WTC11 (cell line): ENCODE measurements around the gene DAW1. TPM values are rescaled to one million over a fixed set of nuclear protein-coding genes. Genes with fewer than 3 reads are reported as not detected.

Source experiments
- ATAC-seq: fragments of 200-7000 bp; cut with Tn5 transposase; 2 replicates; pipeline ENCODE4 v1.10.0; 2021; ENCODE audit warnings: mild to moderate bottlenecking, moderate library complexity
- CTCF ChIA-PET: fragments of 300-600 bp; sonication (Branson Sonifier 250); formaldehyde crosslinking; loops from one replicate; lab custom pipeline; 2021; ENCODE audit warnings: antibody characterized with exemption; lab: Charles Lee
- POLR2A ChIA-PET: fragments of 350-600 bp; sonication (Branson Sonifier 250); formaldehyde crosslinking; loops from one replicate; lab custom pipeline; 2021; ENCODE audit warnings: antibody characterized with exemption; lab: Charles Lee
- DNase-seq: peaks from one replicate; pipeline ENCODE4 v3.0.0; 2021; ENCODE audit warnings: low spot score
- H3K27ac Mint-ChIP-seq: 2 replicates; pipeline ENCODE4 v1.8.0; 2021; ENCODE audit warnings: mixed read lengths
- H3K27me3 Mint-ChIP-seq: 2 replicates; pipeline ENCODE4 v1.8.0; 2021; ENCODE audit warnings: low read depth, mild to moderate bottlenecking, moderate library complexity, mixed read lengths
- H3K36me3 Mint-ChIP-seq: 2 replicates; pipeline ENCODE4 v1.8.0; 2021; ENCODE audit warnings: mixed read lengths
- H3K4me1 Mint-ChIP-seq: 2 replicates; pipeline ENCODE4 v1.8.0; 2022; ENCODE audit warnings: mixed read lengths
- H3K4me3 Mint-ChIP-seq: 2 replicates; pipeline ENCODE4 v1.8.0; 2021; ENCODE audit warnings: mild to moderate bottlenecking, moderate library complexity, mixed read lengths
- H3K9me3 Mint-ChIP-seq: 2 replicates; pipeline ENCODE4 v1.8.0; 2021; ENCODE audit warnings: mixed read lengths
- ATF1 ChIP-seq: sonication (generic); formaldehyde crosslinking; IDR thresholded peaks from 2 replicates; pipeline ENCODE4 v1.8.1; 2023; ENCODE audit warnings: mild to moderate bottlenecking, moderate library complexity, missing genetic modification reagents
- CBFB ChIP-seq: sonication (generic); formaldehyde crosslinking; IDR thresholded peaks from 2 replicates; pipeline ENCODE4 v1.8.1; 2022; ENCODE audit warnings: mild to moderate bottlenecking, low read depth, missing genetic modification reagents
- FOXK1 ChIP-seq: sonication (generic); formaldehyde crosslinking; IDR thresholded peaks from 2 replicates; pipeline ENCODE4 v1.8.0; 2022; ENCODE audit warnings: mild to moderate bottlenecking, moderate library complexity, missing genetic modification reagents
- HMGXB4 ChIP-seq: sonication (generic); formaldehyde crosslinking; IDR thresholded peaks from 2 replicates; pipeline ENCODE4 v1.8.1; 2023; ENCODE audit warnings: mild to moderate bottlenecking, moderate library complexity, missing genetic modification reagents
- JUN ChIP-seq: sonication (generic); formaldehyde crosslinking; IDR thresholded peaks from 2 replicates; pipeline ENCODE4 v1.8.0; 2023; ENCODE audit warnings: mild to moderate bottlenecking, missing genetic modification reagents
- NR1H2 ChIP-seq: sonication (generic); formaldehyde crosslinking; IDR thresholded peaks from 2 replicates; pipeline ENCODE4 v1.9.0; 2021; ENCODE audit warnings: mild to moderate bottlenecking, moderate library complexity, missing genetic modification reagents
- NR2C2 ChIP-seq: sonication (generic); formaldehyde crosslinking; IDR thresholded peaks from 2 replicates; pipeline ENCODE4 v1.8.0; 2022; ENCODE audit warnings: mild to moderate bottlenecking, missing genetic modification reagents
- RELA ChIP-seq: sonication (generic); formaldehyde crosslinking; IDR thresholded peaks from 2 replicates; pipeline ENCODE4 v1.8.1; 2022; ENCODE audit warnings: missing genetic modification reagents, mild to moderate bottlenecking, borderline replicate concordance
- SOX15 ChIP-seq: fragments of 250-450 bp; sonication (Bioruptor Pico); IDR thresholded peaks from 2 replicates; pipeline ENCODE4 v1.9.0; 2021; ENCODE audit warnings: mild to moderate bottlenecking
- TEAD1 ChIP-seq: sonication (generic); formaldehyde crosslinking; IDR thresholded peaks from 2 replicates; pipeline ENCODE4 v1.8.0; 2022; ENCODE audit warnings: mild to moderate bottlenecking, missing genetic modification reagents
- TP53 ChIP-seq: sonication (generic); formaldehyde crosslinking; IDR thresholded peaks from 2 replicates; pipeline ENCODE4 v1.8.1; 2023; ENCODE audit warnings: mild to moderate bottlenecking, missing genetic modification reagents
- total RNA-seq: library from RNA; stranded (reverse); gene quantifications from 3 replicates; pipeline ENCODE4 v1.2.3, GENCODE V29; 2021
- TF ChIP-seq, protein P1 (sequence below): fragments of 200-600 bp; IDR thresholded peaks from 2 replicates; pipeline ENCODE4 v1.8.0; 2022; ENCODE audit warnings: antibody characterized with exemption
- TF ChIP-seq, protein P2 (sequence below): fragments of 250-450 bp; sonication (Bioruptor Pico); IDR thresholded peaks from 2 replicates; pipeline ENCODE4 v2.1.2; 2022; ENCODE audit warnings: mild to moderate bottlenecking, moderate library complexity
- TF ChIP-seq, protein P3 (sequence below): sonication (generic); formaldehyde crosslinking; IDR thresholded peaks from 2 replicates; pipeline ENCODE4 v1.8.0; 2022; ENCODE audit warnings: mild to moderate bottlenecking, missing genetic modification reagents
- TF ChIP-seq, protein P4 (sequence below): sonication (generic); formaldehyde crosslinking; IDR thresholded peaks from 2 replicates; pipeline ENCODE4 v1.8.1; 2022; ENCODE audit warnings: low read depth, mild to moderate bottlenecking, moderate library complexity, missing genetic modification reagents, borderline replicate concordance

The DAW1 gene
- total RNA-seq, 1 experiment from 2014 or later: 0.61 TPM

DNA sequence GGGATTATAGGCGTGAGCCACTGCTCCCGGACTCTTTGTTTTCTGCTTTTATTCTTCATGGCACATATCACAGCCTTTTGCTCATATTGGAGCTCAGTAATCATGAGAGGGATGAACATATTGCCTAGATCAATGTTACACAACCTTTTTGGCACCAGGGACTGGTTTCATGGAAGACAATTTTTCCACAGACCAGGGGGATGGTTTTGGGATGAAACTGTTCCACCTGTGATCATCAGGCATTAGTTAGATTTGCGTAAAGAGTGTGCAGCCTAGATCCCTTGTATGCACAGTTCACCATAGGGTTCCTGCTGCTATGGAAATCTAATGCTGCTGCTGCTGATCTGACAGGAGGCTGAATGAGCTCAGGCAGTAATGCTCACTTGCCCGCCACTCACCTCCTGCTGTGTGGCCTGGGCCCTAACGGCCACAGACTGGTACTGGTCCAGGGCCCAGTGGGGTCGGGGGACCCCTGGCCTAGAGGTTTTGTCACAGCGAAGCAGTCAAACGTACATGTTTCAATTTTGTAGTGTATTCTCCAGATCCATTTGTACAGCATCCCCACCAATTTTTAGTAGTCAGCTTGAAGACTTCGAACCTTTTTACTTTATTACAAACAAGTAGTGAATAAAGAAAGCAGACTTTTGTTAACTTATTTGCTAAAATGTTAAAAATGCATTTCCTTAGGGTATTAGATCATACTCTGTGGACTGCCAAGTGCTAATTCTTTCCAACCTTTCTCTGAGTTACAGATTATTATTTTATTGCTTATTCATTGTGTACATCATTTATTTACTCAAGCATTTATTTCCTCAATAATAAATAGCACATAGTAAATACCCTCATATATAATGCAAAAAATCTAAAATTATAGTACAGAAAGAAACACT lies 6.2 kb downstream of the DAW1 start (continued):
- no peak for TF ChIP-seq SOX15
- no peak for TF ChIP-seq CBFB
- TF ChIP-seq ATF1: no peak

- CTCF ChIA-PET: no interaction called here
These were observed 9.0 kb downstream of the DAW1 start for GRCh38 chr2:227880460-227880859.

GRCh38 chr2:227881866-227882517 lies 10.6 kb downstream of the DAW1 start:
- no peak for DNase-seq
- H3K27me3 Mint-ChIP-seq: no peaks in the 10 kb centered on the region
- TF ChIP-seq CBFB: no peak
- no peak for TF ChIP-seq NR2C2 (CRISPR knock-in tag)
- no peak for TF ChIP-seq RELA
- TF ChIP-seq, protein P1, sequence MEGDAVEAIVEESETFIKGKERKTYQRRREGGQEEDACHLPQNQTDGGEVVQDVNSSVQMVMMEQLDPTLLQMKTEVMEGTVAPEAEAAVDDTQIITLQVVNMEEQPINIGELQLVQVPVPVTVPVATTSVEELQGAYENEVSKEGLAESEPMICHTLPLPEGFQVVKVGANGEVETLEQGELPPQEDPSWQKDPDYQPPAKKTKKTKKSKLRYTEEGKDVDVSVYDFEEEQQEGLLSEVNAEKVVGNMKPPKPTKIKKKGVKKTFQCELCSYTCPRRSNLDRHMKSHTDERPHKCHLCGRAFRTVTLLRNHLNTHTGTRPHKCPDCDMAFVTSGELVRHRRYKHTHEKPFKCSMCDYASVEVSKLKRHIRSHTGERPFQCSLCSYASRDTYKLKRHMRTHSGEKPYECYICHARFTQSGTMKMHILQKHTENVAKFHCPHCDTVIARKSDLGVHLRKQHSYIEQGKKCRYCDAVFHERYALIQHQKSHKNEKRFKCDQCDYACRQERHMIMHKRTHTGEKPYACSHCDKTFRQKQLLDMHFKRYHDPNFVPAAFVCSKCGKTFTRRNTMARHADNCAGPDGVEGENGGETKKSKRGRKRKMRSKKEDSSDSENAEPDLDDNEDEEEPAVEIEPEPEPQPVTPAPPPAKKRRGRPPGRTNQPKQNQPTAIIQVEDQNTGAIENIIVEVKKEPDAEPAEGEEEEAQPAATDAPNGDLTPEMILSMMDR: no peak
- no peak overlapping the region for H3K27ac Mint-ChIP-seq
- no peaks in the 10 kb centered on the region for H3K36me3 Mint-ChIP-seq
- ATAC-seq: no peak
- H3K4me1 Mint-ChIP-seq: peaks cover 4% of the 10 kb centered on the region
- no peak overlapping the region for H3K4me3 Mint-ChIP-seq
- CTCF ChIA-PET: no interaction called here
- POLR2A ChIA-PET: no interaction called here
- H3K9me3 Mint-ChIP-seq: no peaks in the 10 kb centered on the region

More at GRCh38 chr2:227880460-227880859, 9.0 kb downstream of the DAW1 start:
- no peak overlapping the region for H3K4me3 Mint-ChIP-seq
- POLR2A ChIA-PET: no interaction called here
- H3K9me3 Mint-ChIP-seq: no peaks in the 10 kb centered on the region
- ATAC-seq: no peak
- no peak overlapping the region for H3K27ac Mint-ChIP-seq
- H3K4me1 Mint-ChIP-seq: peaks cover 4% of the 10 kb centered on the region
- no peaks in the 10 kb centered on the region for H3K27me3 Mint-ChIP-seq
- H3K36me3 Mint-ChIP-seq: no peaks in the 10 kb centered on the region
- DNase-seq: no peak
- TF ChIP-seq FOXK1 (CRISPR knock-in tag): no peak
- no peak for TF ChIP-seq TP53 (CRISPR knock-in tag)
- TF ChIP-seq, protein P2, sequence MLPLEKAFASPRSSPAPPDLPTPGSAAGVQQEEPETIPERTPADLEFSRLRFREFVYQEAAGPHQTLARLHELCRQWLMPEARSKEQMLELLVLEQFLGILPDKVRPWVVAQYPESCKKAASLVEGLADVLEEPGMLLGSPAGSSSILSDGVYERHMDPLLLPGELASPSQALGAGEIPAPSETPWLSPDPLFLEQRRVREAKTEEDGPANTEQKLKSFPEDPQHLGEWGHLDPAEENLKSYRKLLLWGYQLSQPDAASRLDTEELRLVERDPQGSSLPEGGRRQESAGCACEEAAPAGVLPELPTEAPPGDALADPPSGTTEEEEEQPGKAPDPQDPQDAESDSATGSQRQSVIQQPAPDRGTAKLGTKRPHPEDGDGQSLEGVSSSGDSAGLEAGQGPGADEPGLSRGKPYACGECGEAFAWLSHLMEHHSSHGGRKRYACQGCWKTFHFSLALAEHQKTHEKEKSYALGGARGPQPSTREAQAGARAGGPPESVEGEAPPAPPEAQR (CRISPR knock-in tag): no peak
- TF ChIP-seq HMGXB4 (CRISPR knock-in tag): no peak
- TF ChIP-seq, protein P3, sequence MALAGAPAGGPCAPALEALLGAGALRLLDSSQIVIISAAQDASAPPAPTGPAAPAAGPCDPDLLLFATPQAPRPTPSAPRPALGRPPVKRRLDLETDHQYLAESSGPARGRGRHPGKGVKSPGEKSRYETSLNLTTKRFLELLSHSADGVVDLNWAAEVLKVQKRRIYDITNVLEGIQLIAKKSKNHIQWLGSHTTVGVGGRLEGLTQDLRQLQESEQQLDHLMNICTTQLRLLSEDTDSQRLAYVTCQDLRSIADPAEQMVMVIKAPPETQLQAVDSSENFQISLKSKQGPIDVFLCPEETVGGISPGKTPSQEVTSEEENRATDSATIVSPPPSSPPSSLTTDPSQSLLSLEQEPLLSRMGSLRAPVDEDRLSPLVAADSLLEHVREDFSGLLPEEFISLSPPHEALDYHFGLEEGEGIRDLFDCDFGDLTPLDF: no peak
- TF ChIP-seq NR1H2 (CRISPR knock-in tag): no peak
- no peak for TF ChIP-seq TEAD1
- TF ChIP-seq JUN (CRISPR knock-in tag): no peak
- TF ChIP-seq, protein P4, sequence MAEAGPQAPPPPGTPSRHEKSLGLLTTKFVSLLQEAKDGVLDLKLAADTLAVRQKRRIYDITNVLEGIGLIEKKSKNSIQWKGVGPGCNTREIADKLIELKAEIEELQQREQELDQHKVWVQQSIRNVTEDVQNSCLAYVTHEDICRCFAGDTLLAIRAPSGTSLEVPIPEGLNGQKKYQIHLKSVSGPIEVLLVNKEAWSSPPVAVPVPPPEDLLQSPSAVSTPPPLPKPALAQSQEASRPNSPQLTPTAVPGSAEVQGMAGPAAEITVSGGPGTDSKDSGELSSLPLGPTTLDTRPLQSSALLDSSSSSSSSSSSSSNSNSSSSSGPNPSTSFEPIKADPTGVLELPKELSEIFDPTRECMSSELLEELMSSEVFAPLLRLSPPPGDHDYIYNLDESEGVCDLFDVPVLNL (CRISPR knock-in tag): no peak
